SK-N-DZ (cell line): ENCODE results near the gene FAM228B.
"Not testable (repeated sequence)": the region's sequence is repeated elsewhere in the genome, so short reads cannot be mapped to it uniquely, and the experiment has no call there.

Experiments
- DNase-seq: peaks from one replicate; pipeline ENCODE4 v3.0.0-alpha.2; 2015; ENCODE audit warnings: low spot score

The FAM228B gene

DNA sequence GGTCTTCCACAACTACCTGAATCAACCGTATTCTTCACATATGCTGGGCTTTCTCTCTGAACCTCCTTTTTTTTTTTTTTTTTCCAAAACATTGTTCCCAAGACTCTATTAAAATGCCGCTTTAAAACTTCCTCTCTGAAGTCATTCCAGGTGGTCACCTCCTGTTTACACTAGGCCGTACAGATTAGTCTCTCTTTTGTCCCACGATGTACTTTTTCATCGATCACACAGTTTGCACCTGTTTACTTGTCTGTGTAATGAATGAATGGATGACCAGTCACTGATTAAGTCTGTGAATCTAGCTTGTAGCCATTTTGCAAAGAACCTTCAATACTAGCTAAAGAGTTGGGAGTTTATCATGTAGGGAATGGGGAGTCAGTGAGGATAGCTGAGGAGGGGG lies 34.9 kb downstream of the FAM228B start:
- DNase-seq = no peak

GRCh38 chr2:24159708-24160107 lies 36.4 kb downstream of the FAM228B start:
- no peak for DNase-seq

GRCh38 chr2:24160761-24161160 lies 37.5 kb downstream of the FAM228B start:
- DNase-seq = no peak

- no peak for DNase-seq
Observed at GRCh38 chr2:24162494-24162893, 39.2 kb downstream of the FAM228B start.

- DNase-seq = no peak
Observed at GRCh38 chr2:24163186-24163585, 39.9 kb downstream of the FAM228B start.

- no peak for DNase-seq
Observed at GRCh38 chr2:24163601-24164000, 40.3 kb downstream of the FAM228B start.

- peak; percentile 13 for DNase-seq
Observed at GRCh38 chr2:24164416-24164973, 41.2 kb downstream of the FAM228B start.

- DNase-seq = no peak
Observed at GRCh38 chr2:24169023-24169422, 45.8 kb downstream of the FAM228B start.

DNA sequence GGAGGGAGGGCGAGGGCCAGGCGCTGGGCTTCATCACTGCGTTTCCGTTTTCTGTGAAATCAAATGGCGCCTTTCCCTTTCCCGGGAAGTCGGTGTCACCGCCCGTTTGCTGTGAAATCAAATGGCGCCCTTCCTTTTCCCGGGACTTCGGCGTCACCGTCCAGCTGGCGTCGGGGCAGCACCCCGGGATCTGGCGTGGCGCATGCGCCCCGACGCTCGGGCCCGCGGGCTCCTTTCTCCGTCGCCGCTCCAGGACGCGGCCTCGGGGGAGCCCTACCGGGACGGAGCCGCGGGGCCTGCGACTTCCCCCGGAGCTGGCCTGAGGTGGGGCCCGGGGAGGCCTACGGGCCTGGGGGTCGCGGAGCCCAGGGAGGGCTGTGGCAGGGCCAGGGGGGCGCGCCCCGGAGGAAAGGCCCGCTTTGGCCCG lies 51.6 kb downstream of the FAM228B start, which contains the start of gene FAM228A:
Gene FAM228A (plus strand): TSS at position 203 of the 427 bp plus-strand sequence. CDS start 428 bp downstream, outside the sequence.
- DNase-seq = no peak

DNA sequence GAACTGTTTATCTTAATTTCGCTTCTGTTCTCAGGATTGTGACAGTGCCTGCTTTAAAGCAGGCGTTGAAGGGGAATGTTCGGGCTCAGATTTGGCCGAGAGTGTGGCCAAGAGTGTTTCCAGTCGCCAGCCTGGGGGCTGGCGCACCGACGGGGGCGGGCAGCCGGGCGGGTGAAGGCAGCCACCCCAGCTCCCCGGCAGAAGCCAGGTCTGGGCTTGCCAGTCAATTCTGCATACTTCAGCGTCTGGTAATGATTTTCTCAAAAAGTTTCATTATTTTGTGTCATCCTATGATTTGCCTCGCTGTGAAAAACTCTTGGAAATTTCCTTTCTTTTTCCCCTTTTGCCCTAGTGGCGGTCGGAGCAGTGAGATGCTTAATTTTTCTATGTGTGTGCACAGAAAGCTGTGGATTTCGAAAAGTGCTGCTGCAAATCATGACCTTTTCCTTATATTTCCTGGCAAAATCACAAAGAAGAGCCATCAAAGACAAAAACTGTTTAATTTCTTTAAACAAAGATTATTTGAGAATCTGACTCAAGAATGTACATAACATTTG lies 52.4 kb downstream of the FAM228B start:
- DNase-seq = no peak

DNA sequence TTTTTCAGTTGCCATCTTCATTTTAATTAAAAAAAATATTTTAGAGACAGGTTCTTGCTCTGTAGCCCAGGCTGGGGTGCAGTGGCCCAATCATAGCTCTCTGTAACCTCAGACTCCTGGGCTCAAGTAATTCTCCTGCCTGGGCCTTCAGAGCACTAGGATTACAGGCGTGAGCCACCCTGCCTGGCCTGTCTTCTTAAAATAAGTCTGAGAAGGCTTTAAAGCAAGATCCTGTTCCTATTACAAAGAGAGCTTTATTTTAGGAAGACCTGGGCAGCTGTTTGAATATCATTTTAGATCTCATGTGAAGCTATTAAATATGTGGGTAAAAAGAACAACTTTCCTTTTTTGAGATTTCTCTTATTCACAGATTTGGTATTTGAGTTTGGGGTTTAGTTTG lies 53.1 kb downstream of the FAM228B start:
- DNase-seq = no peak

- no peak for DNase-seq
Observed at GRCh38 chr2:24179683-24180082, 56.4 kb downstream of the FAM228B start.

- DNase-seq = peak; percentile 26
Observed at GRCh38 chr2:24181849-24182248, 58.6 kb downstream of the FAM228B start.

DNA sequence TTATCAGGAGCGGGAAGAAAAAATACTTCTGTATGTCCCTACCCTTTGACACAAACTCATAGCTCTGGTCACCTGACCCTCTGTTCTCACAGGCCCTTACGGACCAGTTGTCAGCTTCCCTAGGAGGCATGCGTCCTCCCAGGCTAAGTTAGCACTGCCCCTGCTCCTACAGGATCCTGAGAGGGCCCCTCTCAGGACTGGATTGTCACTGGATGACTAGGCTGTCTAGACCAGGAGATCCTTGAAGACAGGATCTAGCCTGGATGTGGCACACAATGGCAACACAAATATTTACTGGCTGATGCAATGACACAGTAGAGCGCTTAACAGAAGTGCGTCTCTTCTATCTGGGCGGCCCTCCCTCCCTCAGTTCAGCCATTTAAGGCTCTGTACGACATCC lies 59.2 kb downstream of the FAM228B start:
- no peak for DNase-seq

GRCh38 chr2:24183366-24184069 lies 60.2 kb downstream of the FAM228B start:
- no peak for DNase-seq

DNA sequence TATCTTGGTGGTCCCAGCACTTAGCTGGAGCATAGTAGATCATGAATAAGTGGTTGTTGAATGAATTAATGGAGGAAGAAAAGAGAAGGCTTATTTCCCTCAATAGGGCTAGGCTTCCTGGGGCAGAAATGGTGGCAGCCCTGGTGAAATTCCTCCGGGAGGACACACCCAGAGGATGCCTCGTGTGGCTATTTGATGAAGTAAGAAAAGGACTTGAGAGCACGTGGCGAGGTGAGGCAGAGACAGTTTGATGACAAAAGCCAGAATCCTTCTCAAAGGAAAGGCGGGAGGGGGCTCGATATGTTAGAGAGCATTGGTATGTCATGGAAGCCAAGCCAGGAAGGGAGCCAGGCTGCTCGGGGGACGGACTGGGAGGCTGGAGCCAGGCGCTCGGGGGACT lies 66.3 kb downstream of the FAM228B start:
- DNase-seq = peak; percentile 13

DNA sequence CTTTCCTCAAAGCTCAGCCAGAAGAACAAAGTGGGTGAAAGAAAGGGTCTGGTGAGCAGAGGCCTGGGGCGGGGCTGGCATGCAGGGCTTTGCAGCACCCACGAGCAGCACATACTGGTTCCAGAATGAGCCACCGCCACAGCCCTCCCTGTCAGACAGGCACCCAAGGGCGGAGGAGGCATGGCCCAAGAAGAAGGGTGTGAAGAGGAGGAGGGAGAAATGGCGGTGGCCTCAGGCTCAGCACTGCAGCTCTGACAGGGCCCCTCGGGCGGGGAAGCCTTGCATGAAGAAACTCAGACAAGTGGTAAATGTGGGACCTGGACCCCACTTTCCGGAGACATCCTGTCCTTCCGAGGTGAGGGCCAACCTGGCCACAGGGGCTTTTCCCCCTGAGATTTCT lies 67.2 kb downstream of the FAM228B start:
- DNase-seq = no peak

GRCh38 chr2:24191156-24191555 lies 67.9 kb downstream of the FAM228B start:
- DNase-seq = no peak

DNA sequence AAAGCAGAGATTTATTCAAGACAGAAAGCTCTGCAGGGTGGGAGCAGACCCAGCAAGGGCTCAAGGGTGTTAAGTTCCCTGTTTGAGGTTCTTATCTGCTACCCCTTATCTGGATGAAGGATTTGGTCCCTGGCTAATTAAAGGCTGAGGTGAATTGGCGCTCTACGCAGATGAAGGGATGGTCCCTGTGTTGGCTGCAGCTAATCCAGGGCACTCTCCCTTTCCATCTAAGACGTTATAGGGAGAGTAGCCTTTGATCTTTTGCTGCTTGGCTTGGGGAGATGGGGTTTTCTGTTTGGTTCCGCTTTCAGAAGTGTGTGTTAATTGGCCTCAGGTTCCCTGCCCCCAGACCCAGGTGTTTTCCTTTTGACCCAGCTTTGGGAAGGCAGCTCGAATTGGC lies 68.6 kb downstream of the FAM228B start:
- DNase-seq = no peak

GRCh38 chr2:24197213-24197612 lies 73.9 kb downstream of the FAM228B start:
- not testable (repeated sequence) for DNase-seq

- no peak for DNase-seq
Observed at GRCh38 chr2:24199968-24200590, 76.8 kb downstream of the FAM228B start.

DNA sequence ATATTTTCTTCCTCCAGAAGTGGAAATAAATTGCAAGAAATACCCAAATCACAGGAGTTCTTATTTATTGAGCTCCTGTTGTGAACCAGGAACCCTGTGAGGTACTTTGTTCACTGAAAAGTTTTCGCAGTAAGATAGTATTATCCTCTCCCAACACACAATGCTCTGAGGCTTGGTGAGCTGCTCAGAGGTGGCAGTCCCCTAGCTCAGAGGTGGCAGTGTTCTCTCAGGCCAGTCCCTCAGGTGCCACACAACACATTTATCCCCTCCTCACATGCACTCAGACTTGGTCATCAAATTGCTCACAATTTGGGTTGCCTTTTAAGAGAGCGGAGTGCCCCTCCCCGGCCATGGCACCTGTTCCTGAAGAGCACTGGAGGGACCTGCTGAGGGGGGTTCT lies 77.5 kb downstream of the FAM228B start:
- no peak for DNase-seq
